ENCODE data around the gene RNF114.

DNA sequence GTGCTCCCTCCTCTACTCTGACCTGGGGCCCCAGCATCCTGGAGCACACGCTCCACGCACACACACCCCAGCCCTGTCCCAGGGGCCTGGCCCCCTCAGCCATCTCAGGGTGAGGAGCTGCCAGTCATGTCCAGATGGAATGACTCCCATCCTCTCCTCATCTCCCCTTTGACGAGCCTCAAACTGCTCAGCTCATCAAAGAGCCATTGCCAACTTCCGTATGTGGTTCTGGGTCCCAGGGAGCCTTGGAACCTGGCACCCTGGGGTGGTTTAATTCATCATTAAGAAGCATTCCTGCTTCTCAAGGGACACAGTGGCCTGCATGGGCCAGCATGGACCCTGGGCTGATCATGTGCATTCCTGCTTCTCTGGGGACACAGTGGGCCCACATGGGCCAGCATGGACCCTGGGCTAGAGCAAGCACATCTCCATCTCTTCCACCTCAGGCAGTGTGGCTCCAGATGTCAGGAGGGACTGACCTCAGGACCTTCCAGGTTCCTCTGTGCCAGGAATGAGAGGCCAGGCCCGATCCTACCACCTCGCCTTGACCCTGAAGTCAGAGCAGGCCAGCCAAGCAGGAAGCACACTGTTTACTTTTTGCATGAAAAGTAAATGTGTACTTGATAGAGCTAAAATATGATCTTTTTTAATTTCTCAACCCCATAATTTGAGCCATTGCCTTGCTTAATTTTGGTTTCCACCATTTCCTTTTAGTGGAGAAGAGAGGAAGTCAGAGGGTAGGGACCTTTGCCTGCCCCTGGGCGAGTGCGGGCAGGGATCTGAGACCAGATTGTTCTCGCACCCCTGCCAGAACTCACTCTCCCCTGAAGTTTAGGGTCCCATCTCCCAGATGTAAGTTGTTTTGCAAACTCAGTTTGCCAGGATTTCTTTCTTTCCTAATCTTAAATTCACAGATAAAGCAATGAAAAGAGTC lies 46.9 kb upstream of the RNF114 start:
- TF ChIP-seq, protein P1, sequence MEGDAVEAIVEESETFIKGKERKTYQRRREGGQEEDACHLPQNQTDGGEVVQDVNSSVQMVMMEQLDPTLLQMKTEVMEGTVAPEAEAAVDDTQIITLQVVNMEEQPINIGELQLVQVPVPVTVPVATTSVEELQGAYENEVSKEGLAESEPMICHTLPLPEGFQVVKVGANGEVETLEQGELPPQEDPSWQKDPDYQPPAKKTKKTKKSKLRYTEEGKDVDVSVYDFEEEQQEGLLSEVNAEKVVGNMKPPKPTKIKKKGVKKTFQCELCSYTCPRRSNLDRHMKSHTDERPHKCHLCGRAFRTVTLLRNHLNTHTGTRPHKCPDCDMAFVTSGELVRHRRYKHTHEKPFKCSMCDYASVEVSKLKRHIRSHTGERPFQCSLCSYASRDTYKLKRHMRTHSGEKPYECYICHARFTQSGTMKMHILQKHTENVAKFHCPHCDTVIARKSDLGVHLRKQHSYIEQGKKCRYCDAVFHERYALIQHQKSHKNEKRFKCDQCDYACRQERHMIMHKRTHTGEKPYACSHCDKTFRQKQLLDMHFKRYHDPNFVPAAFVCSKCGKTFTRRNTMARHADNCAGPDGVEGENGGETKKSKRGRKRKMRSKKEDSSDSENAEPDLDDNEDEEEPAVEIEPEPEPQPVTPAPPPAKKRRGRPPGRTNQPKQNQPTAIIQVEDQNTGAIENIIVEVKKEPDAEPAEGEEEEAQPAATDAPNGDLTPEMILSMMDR (IDR thresholded peaks at IDR 0.05; ENCODE audit: insufficient read depth, low read depth, low read length): no peak
- no peak for TF ChIP-seq EZH2 (IDR thresholded peaks at IDR 0.05; ENCODE audit: insufficient read depth, low read length)
